Skeletal muscle tissue (tissue), 4 donors: ENCODE results near the gene ATP6V1C2. TPM values are rescaled to one million over a fixed set of nuclear protein-coding genes. Genes with fewer than 3 reads are reported as not detected.
A peak's percentile ranks its signal among the peaks of the same experiment; 100 is the strongest.

Experiments
- H3K27ac ChIP-seq: one replicate; pipeline ENCODE4 v1.7.0; 2013; ENCODE audit warnings: mild to moderate bottlenecking, low read depth, low read length, inconsistent platforms
- H3K27me3 ChIP-seq, 3 donors: one replicate each; pipeline ENCODE4 v1.7.0; 2013; ENCODE audit warnings: low read length in 3 of 3; ENCODE audit not compliant: control insufficient read depth in 3 of 3, insufficient read depth in 3 of 3
- H3K36me3 ChIP-seq, 3 donors: one replicate each; pipeline ENCODE4 v1.7.0; 2013; ENCODE audit warnings: low read length in 3 of 3; ENCODE audit not compliant: control insufficient read depth in 3 of 3, insufficient read depth in 3 of 3
- H3K4me1 ChIP-seq, 3 donors: one replicate each; pipeline ENCODE4 v1.7.0; 2013; ENCODE audit warnings: low read length in 3 of 3, mild to moderate bottlenecking in 3 of 3; ENCODE audit not compliant: control insufficient read depth in 3 of 3, insufficient read depth in 3 of 3
- H3K4me3 ChIP-seq, 3 donors: one replicate each; pipeline ENCODE4 v1.7.0; 2013; ENCODE audit warnings: low read length in 3 of 3
- H3K9ac ChIP-seq, 3 donors: one replicate each; pipeline ENCODE4 v1.7.0; 2013; ENCODE audit warnings: low read length in 3 of 3, mild to moderate bottlenecking in 3 of 3, moderate library complexity in 2 of 3, low read depth in 1 of 3
- H3K9me3 ChIP-seq, 3 donors: one replicate each; pipeline ENCODE4 v1.7.0; 2013; ENCODE audit warnings: low read length in 3 of 3; ENCODE audit not compliant: control insufficient read depth in 3 of 3
- total RNA-seq: library from RNA; depleted of rRNA; stranded (reverse); fragments of >200 nt; gene quantifications from one replicate; pipeline ENCODE4 v1.2.3, GENCODE V29; 2014
- donor health status: Osteomylitis.

ATP6V1C2 gene
- total RNA-seq, result under 0.01 TPM

DNA sequence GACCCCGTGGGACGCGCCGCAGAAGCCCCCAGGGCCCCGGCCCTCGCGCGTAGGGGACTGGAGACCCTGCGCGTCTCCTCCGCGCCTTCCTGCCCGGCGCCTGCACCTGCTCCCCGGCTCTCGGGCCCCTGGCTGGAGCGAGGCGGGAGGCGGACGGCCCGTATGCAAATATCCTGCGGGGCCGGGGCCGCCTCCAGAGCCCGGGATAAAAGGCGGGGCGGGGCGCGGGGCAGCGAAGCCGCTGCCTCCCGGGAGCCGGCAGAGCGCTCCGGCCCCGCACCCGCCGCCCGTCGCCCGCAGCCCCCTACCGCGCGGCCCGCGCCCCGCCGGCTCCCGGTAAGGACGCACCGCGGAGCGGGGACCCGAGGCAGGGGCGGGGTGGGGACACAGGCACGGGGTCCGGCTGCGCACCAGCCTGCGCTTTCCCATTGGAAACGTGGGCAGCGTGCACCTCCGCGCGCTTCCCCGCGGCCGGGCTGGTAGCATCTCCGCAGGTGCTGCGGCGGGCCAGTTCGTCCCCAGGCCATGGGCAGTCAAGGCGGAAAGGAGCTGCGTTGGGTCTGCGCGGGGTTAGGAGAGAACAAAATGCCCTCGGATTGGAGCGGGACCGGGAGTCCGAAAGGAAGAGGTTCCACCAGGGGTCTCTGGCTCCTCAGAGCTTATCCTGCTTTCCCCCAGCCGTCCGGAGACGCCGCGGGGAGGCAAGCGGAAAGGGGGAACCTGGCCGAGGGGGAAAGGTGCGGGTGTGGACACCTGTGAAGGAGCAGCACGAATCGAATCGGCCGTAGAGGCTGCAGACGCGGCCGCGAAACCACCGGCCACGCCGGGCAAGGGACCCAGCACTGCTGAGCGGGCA lies at the start of gene ATP6V1C2:
TSS of gene ATP6V1C2 (plus strand) at position 235 of the 856 bp plus-strand sequence. CDS start 1,220 bp downstream, outside the sequence.
- H3K27me3 ChIP-seq, result peaks cover 52 to 60% (median 52%) of the 10 kb centered on the region in 3 donors
- peaks cover 3 to 12% (median 8%) of the 10 kb centered on the region in 3 donors for H3K4me1 ChIP-seq
- H3K4me3 ChIP-seq, result peak within 1 kb of the TSS; percentile 30 to 64 (median 63)
- H3K9ac ChIP-seq, result no peak within 1 kb of the TSS
- no peaks in the 10 kb centered on the region for H3K9me3 ChIP-seq
- no peak within 1 kb of the TSS for H3K27ac ChIP-seq
- H3K36me3 ChIP-seq, result no peaks in the 10 kb centered on the region

DNA sequence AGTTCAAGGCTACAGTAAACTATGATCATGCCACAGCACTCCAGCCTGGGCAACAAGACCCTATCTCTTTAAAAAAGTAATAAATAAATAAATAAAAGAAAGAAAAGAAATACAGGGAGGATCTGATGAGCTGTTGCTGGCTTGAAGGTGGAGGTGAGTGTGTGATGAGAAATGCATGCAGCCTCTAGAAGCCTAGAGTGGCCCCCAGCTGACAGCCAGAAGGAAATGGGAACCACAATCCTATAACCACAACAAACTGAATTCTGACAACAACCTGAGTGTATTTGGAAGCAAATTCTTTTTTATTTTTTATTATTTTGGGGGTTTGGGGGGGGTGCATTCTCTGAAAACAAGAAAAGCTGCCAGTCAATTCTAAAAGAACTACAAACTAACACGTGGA lies 46.3 kb upstream of the ATP6V1C2 start:
- Histone ChIP-seq H3K36me3 (peaks cover 2 to 9% (median 8%) of the 10 kb centered on the region in 3 donors), H3K9ac (no peak overlapping the region), H3K9me3 (no peaks in the 10 kb centered on the region), H3K27ac (no peak overlapping the region), H3K4me3 (no peak overlapping the region), H3K4me1 (no peaks in the 10 kb centered on the region), H3K27me3 (no peaks in the 10 kb centered on the region)

- H3K4me1 ChIP-seq, result no peaks in the 10 kb centered on the region
- H3K9me3 ChIP-seq, result no peaks in the 10 kb centered on the region
- H3K36me3 ChIP-seq, result peaks cover 6 to 14% (median 7%) of the 10 kb centered on the region in 3 donors
- H3K27me3 ChIP-seq, result no peaks in the 10 kb centered on the region
- no peak overlapping the region for H3K4me3 ChIP-seq
- no peak overlapping the region for H3K9ac ChIP-seq
- H3K27ac ChIP-seq, result no peak overlapping the region
Measured at GRCh38 chr2:10678225-10678624, 43.2 kb upstream of the ATP6V1C2 start.

DNA sequence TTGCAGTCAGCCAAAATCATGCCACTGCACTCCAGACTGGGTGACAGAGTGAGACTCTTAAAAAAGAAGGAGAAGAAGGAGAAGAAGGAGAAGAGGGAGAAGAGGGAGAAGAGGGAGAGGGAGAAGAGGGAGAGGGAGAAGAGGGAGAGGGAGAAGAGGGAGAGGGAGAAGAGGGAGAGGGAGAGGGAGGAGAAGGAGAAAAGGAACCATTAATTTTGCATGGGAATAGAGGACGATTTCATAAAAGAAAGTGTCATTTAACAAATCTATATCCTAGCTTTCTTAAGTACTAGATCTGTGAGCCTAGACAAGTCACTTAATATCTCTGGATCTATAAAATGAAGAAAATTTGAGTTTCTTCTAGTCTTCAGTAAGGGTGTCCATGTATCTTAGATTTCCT lies 41.2 kb upstream of the ATP6V1C2 start:
- H3K27ac ChIP-seq, result no peak overlapping the region
- no peaks in the 10 kb centered on the region for H3K9me3 ChIP-seq
- no peak overlapping the region for H3K9ac ChIP-seq
- no peaks in the 10 kb centered on the region for H3K27me3 ChIP-seq
- peaks cover 11 to 19% (median 12%) of the 10 kb centered on the region in 3 donors for H3K36me3 ChIP-seq
- H3K4me3 ChIP-seq, result no peak overlapping the region
- H3K4me1 ChIP-seq, result no peaks in the 10 kb centered on the region

DNA sequence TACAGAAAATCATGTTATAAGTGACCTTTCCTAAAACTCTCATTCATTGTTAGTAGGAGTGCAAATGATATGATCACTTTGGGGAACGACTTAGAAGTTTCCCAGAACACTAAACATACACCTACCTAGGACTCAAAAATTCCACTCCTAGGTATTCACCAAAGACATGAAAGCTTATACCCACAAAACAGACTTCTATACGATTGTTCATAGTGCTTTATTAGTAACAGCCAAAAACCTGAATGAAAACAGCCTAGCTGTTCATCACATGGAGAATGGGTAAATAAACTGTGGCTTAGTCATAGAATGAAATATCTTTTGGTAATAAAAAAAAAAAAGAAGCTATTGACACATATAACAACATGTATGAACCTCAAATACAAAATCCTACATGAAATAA lies 40.5 kb upstream of the ATP6V1C2 start:
- Histone ChIP-seq H3K9me3 (no peaks in the 10 kb centered on the region), H3K36me3 (peaks cover 11 to 19% (median 12%) of the 10 kb centered on the region in 3 donors), H3K9ac (no peak overlapping the region), H3K4me3 (no peak overlapping the region), H3K27me3 (no peaks in the 10 kb centered on the region), H3K4me1 (no peaks in the 10 kb centered on the region), H3K27ac (no peak overlapping the region)

- no peaks in the 10 kb centered on the region for H3K9me3 ChIP-seq
- no peak overlapping the region for H3K9ac ChIP-seq
- no peak overlapping the region for H3K27ac ChIP-seq
- H3K4me1 ChIP-seq, result peaks cover 20 to 23% (median 21%) of the 10 kb centered on the region in 3 donors
- H3K36me3 ChIP-seq, result peaks cover 5 to 10% (median 7%) of the 10 kb centered on the region in 3 donors
- H3K4me3 ChIP-seq, result no peak overlapping the region
- H3K27me3 ChIP-seq, result no peaks in the 10 kb centered on the region
Measured at GRCh38 chr2:10686176-10686730, 35.2 kb upstream of the ATP6V1C2 start.

DNA sequence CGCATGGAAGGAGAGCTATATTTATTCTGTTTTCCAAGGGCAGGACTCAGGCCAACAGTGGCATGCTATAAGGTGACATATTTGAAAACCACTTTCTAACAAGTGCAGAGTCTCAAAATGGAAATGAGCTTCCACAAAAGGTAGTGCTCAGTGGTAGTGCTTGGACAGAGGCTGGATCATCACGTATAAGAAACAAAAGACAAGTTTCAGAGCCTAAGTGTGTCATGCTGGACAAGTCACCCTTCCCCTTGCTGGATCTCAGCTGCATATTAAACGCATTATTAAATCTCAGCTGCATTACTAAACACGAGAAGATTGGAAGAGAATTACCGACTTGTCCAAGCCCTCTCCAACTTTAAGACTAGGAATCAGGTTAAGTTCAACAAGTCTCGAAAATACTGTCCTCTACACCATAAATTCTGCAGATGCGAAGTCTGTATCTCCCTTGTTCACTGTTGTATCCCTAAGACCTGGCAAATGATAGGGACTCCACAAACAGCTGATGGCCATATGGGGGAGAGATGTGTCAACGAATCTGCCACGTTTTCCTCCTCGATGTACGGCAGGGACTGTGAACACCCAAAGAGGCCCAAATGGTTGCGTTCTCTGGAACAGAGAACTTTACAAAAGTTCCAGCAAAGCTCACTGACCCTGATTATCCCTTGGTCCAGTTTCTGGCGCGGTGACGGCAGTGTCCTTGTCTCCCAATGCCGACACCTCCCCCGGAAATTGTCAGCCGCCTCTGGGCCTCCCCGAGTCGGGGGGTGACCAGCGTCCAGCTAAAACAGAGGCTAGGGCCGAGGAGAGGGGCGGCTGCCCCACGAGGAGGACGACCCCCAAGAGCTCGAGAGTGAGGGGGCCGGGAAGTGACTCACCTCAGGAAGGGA lies 32.3 kb upstream of the ATP6V1C2 start:
- Histone ChIP-seq H3K36me3 (peaks cover 0 to 2% (median 0%) of the 10 kb centered on the region in 3 donors), H3K9ac (peak overlapping the region; percentile 98 to 99 (median 99)), H3K4me3 (peak overlapping the region; percentile 94 to 99 (median 99)), H3K9me3 (no peaks in the 10 kb centered on the region), H3K27ac (peak overlapping the region; percentile 94), H3K27me3 (no peaks in the 10 kb centered on the region), H3K4me1 (peaks cover 20 to 23% (median 21%) of the 10 kb centered on the region in 3 donors)

DNA sequence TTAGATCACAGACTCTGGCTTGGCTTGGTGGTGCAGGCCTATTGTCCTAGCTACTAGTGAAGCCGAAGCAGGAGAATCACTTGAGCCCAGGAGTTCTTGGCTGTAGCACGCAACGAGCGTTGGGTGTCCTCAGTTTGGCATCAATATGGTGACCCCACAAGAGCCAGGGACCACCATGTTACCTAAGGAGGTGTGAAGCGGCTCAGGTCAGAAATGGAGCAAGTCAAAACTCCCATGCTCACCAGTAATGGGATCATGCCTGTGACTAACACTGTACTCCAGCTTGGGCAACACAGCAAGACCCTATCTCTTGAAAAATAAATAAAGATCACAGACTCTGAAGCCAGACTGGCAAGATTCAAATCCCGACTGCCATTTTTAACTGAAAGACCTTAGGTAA lies 29.9 kb upstream of the ATP6V1C2 start:
- no peaks in the 10 kb centered on the region for H3K9me3 ChIP-seq
- peaks cover 20 to 23% (median 21%) of the 10 kb centered on the region in 3 donors for H3K4me1 ChIP-seq
- H3K9ac ChIP-seq, result no peak overlapping the region
- no peaks in the 10 kb centered on the region for H3K27me3 ChIP-seq
- no peak overlapping the region for H3K27ac ChIP-seq
- H3K36me3 ChIP-seq, result peaks cover 0 to 2% (median 0%) of the 10 kb centered on the region in 3 donors
- H3K4me3 ChIP-seq, result no peak overlapping the region

DNA sequence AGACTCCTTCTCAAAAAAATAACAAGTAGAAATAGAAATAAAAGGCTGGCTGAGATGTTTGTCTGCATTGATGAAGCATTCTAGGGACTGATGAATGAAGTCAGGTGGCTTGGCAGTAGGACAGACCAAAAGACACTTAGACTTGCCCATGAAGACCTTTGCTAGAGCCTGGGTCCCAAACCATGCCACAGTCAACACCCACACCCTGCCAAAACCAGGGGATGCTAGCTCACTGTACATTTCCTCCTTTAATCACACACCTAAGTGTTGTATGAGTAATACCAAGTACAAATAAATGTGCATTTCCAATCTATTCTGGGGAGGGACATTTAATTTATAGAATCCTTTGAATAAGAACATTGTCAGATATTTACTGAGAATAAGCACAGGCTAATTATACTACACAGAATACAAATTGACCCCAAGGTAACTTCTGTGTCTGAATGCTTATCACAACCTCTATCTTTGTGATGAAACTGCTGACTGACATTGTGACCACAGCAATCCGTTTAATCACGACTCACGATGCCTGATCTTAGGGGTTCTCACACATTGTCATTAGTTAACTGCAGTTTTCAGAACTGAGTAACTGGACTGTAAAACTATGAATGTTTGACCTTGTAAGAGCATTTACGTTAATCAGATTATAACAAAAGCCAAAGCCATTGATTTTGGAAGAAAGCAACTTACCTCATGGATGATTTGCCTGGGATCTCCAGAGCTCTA lies 21.2 kb upstream of the ATP6V1C2 start:
- H3K27ac ChIP-seq, result no peak overlapping the region
- H3K9ac ChIP-seq, result no peak overlapping the region
- no peaks in the 10 kb centered on the region for H3K4me1 ChIP-seq
- peaks cover 0 to under 1% (median under 1%) of the 10 kb centered on the region in 3 donors for H3K27me3 ChIP-seq
- H3K4me3 ChIP-seq, result no peak overlapping the region
- no peaks in the 10 kb centered on the region for H3K36me3 ChIP-seq
- peaks cover 0 to 1% (median 0%) of the 10 kb centered on the region in 3 donors for H3K9me3 ChIP-seq
